Loucy (cell line): ENCODE data around the gene ZNF655.
"Not testable (repeated sequence)": the region's sequence is repeated elsewhere in the genome, so short reads cannot be mapped to it uniquely, and the experiment has no call there.

ENCODE experiments used
- H2AFZ ChIP-seq: fragments of 200-600 bp; sonication (generic); 2 replicates; pipeline ENCODE4 v1.6.0; 2016; ENCODE audit warnings: antibody characterized with exemption, mild to moderate bottlenecking, low read length, moderate library complexity
- H3F3A ChIP-seq: fragments of 200-600 bp; 2 replicates; pipeline ENCODE4 v1.6.0; 2016; ENCODE audit warnings: antibody characterized with exemption, low read depth, mild to moderate bottlenecking
- H3K27me3 ChIP-seq: fragments of 200-600 bp; sonication (generic); 2 replicates; pipeline ENCODE4 v1.6.1; 2014; ENCODE audit warnings: low read length, mild to moderate bottlenecking; ENCODE audit not compliant: insufficient read depth, poor library complexity, severe bottlenecking
- H3K36me3 ChIP-seq: fragments of 200-600 bp; sonication (generic); 2 replicates; pipeline ENCODE4 v1.6.1; 2016; ENCODE audit warnings: low read length; ENCODE audit not compliant: insufficient read depth
- H3K4me1 ChIP-seq: fragments of 200-600 bp; sonication (generic); 2 replicates; pipeline ENCODE4 v1.5.1; 2014; ENCODE audit warnings: low read length, mild to moderate bottlenecking; ENCODE audit not compliant: insufficient read depth, poor library complexity, severe bottlenecking
- H3K4me2 ChIP-seq: fragments of 200-600 bp; sonication (generic); 2 replicates; pipeline ENCODE4 v1.6.0; 2014; ENCODE audit warnings: antibody characterized with exemption, low read length, low read depth, mild to moderate bottlenecking; ENCODE audit not compliant: poor library complexity, severe bottlenecking
- H3K4me3 ChIP-seq: fragments of 200-600 bp; sonication (generic); 2 replicates; pipeline ENCODE4 v1.5.1; 2014; ENCODE audit warnings: low read length, mild to moderate bottlenecking, mixed read lengths; ENCODE audit not compliant: poor library complexity, severe bottlenecking
- H3K79me2 ChIP-seq: fragments of 200-600 bp; sonication (generic); 2 replicates; pipeline ENCODE4 v1.6.1; 2014; ENCODE audit warnings: low read length; ENCODE audit not compliant: insufficient read depth
- H3K9ac ChIP-seq: fragments of 200-600 bp; sonication (generic); 2 replicates; pipeline ENCODE4 v1.6.0; 2014; ENCODE audit warnings: mild to moderate bottlenecking, low read depth, low read length, moderate library complexity; ENCODE audit not compliant: poor library complexity, severe bottlenecking
- H3K9me2 ChIP-seq: fragments of 200-600 bp; sonication (generic); replicated peaks from 2 replicates; pipeline ENCODE4 v1.6.1; 2016; ENCODE audit warnings: low read depth, low read length, mixed read lengths
- H3K9me3 ChIP-seq: fragments of 200-600 bp; sonication (generic); 2 replicates; pipeline ENCODE4 v1.6.1; 2014; ENCODE audit warnings: mild to moderate bottlenecking, antibody characterized with exemption, low read length, low read depth; ENCODE audit not compliant: insufficient read depth
- H4K20me1 ChIP-seq: fragments of 200-600 bp; sonication (generic); 2 replicates; pipeline ENCODE4 v1.6.0; 2014; ENCODE audit warnings: antibody characterized with exemption, low read length, mild to moderate bottlenecking; ENCODE audit not compliant: insufficient read depth, poor library complexity, severe bottlenecking
- EZH2phosphoT487 ChIP-seq: fragments of 200-600 bp; IDR thresholded peaks from 2 replicates; pipeline ENCODE4 v1.6.1; 2018; ENCODE audit warnings: antibody characterized with exemption, mild to moderate bottlenecking, moderate library complexity, borderline replicate concordance
- TF ChIP-seq, protein P1 (sequence below): fragments of 200-600 bp; sonication (generic); conservative IDR thresholded peaks from 2 replicates; pipeline ENCODE4 v1.5.1; 2014; ENCODE audit warnings: mild to moderate bottlenecking, antibody characterized with exemption, low read length

Gene ZNF655

DNA sequence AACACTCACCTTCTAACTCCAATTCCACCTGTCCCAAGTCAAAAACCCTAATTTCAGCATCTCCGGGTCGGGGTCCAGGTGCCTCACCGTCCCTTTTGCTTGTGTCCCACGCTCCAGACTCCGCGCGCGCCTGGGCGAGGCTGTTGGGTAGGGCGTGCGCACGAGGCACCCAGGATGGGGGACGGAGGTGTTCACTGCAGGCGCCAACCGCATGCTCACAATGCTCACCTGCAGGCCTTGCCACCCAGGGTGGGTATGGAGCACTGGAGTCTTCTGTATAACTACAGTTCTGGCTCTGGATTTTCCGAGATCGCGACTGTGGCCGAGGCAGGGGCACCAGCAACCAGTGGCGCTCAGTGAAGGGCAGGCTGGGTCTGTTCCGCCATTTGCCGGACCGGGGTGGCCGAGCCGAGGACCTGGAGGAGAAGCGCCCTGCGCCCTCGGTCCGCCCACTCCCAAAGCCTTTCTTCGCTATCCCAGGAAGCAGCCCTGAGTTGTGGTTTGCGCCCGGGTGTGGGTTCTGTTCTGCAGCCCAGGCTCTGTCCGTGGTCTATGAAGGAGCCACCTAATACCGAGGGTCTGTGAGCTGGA lies 15.3 kb upstream of the ZNF655 start:
- Histone ChIP-seq H3K27me3 (no peaks in the 10 kb centered on the region), H3K9me2 (no peaks in the 10 kb centered on the region), H3F3A (no peaks in the 10 kb centered on the region), H3K9ac (no peak overlapping the region), H3K79me2 (no peaks in the 10 kb centered on the region), H4K20me1 (no peaks in the 10 kb centered on the region), H3K4me1 (no peaks in the 10 kb centered on the region), H3K4me2 (no peak overlapping the region), H3K4me3 (no peak overlapping the region), H3K36me3 (no peaks in the 10 kb centered on the region), H2AFZ (no peak overlapping the region), H3K9me3 (peaks cover 6% of the 10 kb centered on the region; the same call in 1 of the 2 replicates)
- TF ChIP-seq, protein P1, sequence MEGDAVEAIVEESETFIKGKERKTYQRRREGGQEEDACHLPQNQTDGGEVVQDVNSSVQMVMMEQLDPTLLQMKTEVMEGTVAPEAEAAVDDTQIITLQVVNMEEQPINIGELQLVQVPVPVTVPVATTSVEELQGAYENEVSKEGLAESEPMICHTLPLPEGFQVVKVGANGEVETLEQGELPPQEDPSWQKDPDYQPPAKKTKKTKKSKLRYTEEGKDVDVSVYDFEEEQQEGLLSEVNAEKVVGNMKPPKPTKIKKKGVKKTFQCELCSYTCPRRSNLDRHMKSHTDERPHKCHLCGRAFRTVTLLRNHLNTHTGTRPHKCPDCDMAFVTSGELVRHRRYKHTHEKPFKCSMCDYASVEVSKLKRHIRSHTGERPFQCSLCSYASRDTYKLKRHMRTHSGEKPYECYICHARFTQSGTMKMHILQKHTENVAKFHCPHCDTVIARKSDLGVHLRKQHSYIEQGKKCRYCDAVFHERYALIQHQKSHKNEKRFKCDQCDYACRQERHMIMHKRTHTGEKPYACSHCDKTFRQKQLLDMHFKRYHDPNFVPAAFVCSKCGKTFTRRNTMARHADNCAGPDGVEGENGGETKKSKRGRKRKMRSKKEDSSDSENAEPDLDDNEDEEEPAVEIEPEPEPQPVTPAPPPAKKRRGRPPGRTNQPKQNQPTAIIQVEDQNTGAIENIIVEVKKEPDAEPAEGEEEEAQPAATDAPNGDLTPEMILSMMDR = no peak
- TF ChIP-seq EZH2phosphoT487 = no peak

DNA sequence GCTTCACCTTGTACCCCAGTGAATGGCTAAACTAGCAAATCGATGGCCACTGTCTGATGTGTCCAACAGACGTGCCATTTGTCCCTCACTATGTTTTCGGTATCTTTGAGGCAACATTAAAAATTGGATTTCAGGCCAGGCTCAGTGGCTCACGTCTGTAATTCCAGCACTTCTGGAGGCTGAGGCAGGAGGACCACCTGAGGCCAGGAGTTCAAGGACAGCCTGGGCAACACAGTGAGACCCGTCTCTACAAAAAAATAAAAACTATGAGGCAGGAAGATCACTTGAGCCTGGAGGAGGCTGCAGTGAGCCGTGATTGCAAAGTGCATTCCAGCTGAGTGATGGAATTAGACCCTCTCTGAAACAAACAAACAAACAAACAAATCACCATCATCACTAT lies 14.5 kb upstream of the ZNF655 start:
- Histone ChIP-seq H3K36me3 (no peaks in the 10 kb centered on the region), H3K4me1 (no peaks in the 10 kb centered on the region), H4K20me1 (no peaks in the 10 kb centered on the region), H2AFZ (no peak overlapping the region), H3K4me2 (no peak overlapping the region), H3F3A (no peaks in the 10 kb centered on the region), H3K27me3 (no peaks in the 10 kb centered on the region), H3K9ac (no peak overlapping the region), H3K9me2 (no peaks in the 10 kb centered on the region), H3K79me2 (no peaks in the 10 kb centered on the region), H3K4me3 (no peak overlapping the region), H3K9me3 (peaks cover 6% of the 10 kb centered on the region; the same call in 1 of the 2 replicates)
- TF ChIP-seq EZH2phosphoT487 = no peak
- TF ChIP-seq, protein P1 = no peak

DNA sequence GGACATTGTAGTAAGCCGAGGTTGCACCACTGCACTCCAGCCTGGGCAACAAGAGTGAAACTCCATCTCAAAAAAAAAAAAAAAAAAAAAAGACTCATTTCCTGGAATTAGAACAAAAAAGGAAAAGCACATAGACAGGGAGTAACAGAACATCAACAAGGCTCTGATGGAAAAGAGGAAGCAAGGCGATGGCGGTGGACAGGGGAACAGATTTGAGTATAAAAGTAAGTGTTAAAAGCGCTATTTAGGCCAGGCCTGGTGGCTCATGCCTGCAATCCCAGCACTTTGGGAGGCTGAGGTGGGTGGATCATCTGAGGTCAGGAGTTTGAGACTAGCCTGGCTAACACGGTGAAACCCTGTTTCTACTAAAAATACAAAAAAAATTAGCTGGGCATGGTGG lies 13.1 kb upstream of the ZNF655 start:
- H4K20me1 ChIP-seq, H3K4me2 ChIP-seq, H3K9me2 ChIP-seq, H3K9me3 ChIP-seq, H3K36me3 ChIP-seq, H3K4me1 ChIP-seq, H3K4me3 ChIP-seq, H3K9ac ChIP-seq, H3F3A ChIP-seq, H2AFZ ChIP-seq, H3K27me3 ChIP-seq, H3K79me2 ChIP-seq: not testable (repeated sequence)

DNA sequence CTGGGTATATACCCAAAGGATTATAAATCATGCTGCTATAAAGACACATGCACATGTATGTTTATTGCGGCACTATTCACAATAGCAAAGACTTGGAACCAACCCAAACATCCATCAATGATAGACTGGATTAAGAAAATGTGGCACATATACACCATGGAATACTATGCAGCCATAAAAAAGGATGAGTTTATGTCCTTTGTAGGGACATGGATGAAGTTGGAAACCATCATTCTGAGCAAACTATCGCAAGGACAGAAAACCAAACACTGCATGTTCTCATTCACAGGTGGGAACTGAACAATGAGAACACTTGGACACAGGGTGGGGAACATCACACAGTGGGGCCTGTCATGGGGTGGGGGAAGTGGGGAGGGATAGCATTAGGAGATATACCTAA lies 8.9 kb upstream of the ZNF655 start:
- Histone ChIP-seq H3K4me1 (peaks cover 14% of the 10 kb centered on the region), H3K79me2 (peaks cover 16% of the 10 kb centered on the region)
- not testable (repeated sequence) for H2AFZ ChIP-seq, H3K9ac ChIP-seq, H3K4me3 ChIP-seq, H3K4me2 ChIP-seq, H4K20me1 ChIP-seq, H3K27me3 ChIP-seq, H3K9me2 ChIP-seq, H3K9me3 ChIP-seq, H3K36me3 ChIP-seq, H3F3A ChIP-seq
